Endothelial cell of hepatic sinusoid (primary cell): ENCODE results near the gene CA14.
"Not testable (repeated sequence)": the region's sequence is repeated elsewhere in the genome, so short reads cannot be mapped to it uniquely, and the experiment has no call there.

Experiments
- in situ Hi-C: cut with HindIII; loops from 2 replicates; pipeline ENCODE4 v1.10.0; 2017; ENCODE audit warnings: low sequenced_read_pairs

CA14 gene

DNA sequence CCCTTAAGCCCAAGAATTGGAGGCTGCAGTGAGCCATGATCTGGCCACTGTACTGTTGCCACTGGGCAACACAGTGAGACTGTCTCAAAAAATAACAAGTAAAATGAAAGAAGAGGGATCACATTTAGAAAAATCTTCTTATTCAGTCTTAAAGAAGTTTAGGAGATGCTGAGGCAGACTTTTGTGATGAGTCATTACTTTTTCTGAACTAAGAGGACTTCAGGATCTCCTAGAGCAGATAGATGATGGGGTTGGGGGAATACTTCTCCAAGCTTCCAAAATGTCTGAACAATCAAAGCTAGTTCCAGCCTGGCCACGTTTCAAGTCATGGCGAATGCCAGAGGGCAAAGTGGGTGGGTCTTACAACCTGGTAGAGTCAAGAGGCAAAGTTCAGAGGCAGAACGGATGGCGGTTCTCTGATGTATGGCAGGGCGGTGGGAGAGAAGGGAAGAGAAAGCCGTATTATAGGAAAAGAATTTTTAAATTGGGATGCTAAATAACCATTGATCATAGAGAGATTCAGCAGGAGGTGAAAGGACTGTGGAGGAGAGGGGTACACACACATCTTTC, 22.6 kb downstream of the CA14 start:
- in situ Hi-C loops = no loop called here

DNA sequence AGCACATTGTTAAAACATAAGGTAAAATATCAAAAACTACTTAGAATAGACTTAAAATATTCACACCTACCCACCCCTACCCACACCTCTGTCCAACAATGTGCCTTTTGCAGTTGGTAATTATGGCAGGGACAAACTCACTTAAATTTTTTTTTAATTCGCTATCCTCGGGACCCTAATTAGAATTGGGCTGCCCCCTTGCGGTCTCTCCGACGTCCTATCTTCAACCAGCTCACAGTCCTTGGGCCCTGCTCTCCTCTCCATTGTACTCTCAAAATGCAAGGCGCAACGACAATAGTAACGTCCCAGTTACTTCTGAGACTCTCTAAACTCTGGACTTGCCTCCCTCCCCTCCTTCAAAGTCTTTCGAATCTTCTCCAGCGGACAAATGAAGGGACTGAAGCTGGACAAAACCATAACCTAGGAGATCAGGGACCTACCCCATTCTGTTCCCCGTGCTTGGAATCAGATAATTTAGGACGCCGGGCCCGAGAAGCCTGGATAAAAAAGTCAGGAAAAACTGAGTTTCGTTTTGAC, 23.7 kb downstream of the CA14 start:
- in situ Hi-C loops = no loop called here

DNA sequence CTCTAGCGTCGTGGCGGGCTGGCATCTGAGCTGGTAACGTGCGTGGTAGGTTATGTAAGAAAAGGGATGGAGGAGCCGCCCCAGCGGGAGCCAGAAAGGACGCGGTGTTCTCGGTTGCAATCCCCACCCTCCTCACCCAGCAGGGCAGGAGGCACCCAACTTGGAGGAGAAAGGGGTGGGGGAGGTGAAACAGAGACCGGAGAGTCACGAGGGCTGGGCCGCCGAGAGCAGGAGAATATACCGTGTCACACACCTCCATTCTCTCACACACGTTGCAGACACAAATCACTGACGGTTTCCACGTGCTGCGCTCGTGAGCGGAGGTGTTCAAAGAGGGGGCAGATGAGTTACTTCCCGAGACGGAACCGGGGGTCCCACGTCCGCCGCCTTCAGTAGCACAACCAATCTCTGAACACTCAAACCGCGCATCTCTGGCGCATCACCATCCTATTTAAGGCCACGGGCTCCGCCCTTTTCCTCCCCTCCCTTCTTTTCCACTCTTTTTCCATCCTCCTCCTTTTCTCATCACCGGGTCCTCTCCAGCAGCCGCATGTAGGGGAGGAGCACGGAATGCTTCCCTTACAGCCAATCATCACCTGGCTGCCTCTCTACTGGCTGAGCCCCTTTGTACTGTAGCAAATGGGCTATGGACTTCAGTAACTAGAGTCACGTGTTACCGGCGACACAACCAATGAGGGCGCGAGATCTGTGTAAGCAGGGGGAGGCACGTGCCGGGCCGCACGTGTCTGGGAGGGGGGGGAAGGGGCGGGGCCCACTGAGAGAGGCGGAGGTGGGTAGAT, 24.4 kb downstream of the CA14 start, which contains the start of gene CIART:
TSS of gene CIART (plus strand) at position 797 of the 800 bp plus-strand sequence. CDS start 714 bp downstream, outside the sequence.
- in situ Hi-C loops = no loop called here

DNA sequence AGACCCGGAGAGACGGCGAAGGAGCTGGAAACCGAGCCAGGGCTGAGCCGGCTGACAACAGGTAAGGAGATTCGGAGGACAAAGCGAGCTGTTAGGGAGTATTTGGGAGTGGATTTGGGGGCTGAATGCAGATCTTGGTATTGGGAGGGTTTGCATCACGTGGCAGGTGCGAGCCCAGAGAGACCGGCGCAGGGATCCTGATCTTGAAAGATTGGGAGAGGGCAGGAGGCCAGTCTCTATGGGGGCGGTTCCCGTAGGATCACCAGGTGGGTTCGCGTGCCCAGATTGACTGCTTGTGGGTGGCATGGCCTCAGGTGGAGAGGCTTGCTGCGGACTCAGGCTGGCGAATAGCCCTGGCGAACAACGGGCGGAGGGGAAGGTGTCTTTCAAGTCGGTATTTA, 25.0 kb downstream of the CA14 start:
- in situ Hi-C loops = no loop called here

DNA sequence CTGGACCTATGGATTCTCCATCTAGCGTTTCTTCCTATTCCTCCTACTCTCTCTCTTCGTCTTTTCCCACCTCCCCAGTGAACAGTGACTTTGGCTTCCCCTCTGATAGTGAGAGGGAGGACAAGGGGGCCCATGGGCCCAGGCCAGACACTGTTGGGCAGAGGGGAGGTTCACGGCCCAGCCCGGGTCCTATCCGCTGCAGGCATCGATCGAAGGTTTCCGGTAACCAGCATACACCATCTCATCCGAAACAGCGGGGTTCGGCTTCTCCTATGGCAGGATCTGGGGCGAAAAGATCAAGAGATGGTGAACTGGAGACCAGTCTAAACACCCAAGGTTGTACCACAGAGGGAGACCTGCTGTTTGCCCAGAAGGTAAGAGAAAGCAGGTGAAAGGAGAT, 25.7 kb downstream of the CA14 start:
- in situ Hi-C loops = no loop called here

DNA sequence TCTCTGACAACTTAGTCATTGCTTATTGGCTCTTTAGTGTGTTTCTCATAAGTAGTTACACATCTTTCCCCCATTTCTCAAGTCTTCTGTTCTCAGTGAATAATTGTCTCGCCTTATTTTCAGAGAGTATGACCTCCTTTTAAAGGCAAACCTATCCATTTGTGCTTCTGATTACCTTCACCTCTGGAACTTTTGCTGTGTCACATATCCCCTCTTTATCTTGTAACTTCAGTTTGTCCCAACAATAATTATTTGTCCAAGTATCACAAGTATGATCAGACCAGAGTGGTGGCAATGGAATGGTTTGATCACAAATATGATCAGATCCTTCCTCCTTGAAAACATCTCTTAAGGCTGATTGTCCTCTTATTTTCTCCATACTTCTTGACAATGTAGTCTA, 30.8 kb downstream of the CA14 start:
- in situ Hi-C loops = no loop called here

DNA sequence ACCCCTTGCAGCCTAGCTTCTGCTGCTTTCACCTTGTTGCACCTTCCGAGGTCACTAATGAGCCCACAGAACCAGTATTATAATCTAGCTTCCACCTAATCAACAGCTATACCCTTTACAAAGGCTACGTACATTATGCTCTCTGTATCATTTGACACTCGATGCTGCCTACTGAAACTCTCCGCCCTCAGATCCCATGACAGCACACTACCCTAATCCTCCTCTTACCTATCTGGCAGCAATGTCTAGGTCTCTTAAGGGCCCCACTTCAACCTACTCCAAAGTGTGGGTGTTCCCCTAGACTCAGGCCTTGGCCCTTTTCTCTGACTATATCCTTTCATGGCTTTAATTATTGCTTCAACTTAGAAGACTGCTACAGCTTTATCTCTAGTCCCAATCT, 31.2 kb downstream of the CA14 start:
- in situ Hi-C loops = no loop called here

DNA sequence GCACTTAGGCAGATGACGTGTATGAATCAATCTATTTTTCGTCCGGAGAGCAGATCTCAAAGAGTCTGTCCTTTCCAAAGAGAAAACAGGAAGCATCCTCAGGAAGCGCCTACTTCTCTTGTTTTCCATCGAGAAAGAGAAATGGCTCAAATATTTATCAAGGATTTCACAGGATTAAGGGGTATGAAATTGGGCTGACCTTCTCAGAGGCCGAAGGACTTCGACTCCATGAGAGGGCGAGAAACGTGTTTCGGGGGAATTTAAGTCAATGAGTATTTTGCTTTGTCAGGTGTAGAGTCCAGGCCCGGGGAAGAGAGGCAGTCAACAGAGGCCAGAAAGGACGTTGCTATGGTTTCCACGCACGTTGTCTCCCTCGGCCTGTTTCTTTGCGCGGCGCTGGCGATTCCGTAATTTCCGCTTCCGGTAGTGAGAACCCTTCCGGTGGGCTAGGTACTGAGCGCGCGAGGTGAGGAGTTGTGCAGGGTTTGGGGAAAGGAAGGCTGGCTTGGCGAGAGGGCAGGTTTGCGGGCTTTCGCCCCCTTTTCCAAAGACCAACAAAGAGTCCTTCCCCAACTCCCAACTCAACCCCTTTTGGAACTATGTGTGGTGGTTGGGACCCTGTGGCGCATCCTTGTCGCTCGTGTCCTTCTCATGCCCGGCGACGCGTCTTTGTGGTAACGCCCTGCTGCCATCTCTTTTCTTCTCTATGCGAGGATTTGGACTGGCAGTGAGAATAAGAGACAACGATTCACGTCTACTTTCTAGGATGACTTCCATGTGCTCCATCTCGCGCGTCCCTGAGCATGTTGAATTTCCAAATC, 36.1 kb downstream of the CA14 start, which contains the start of gene MRPS21:
TSS of gene MRPS21 (plus strand) at position 429 of the 821 bp plus-strand sequence. CDS start 506 bp downstream, outside the sequence.
- in situ Hi-C loops = no loop called here

DNA sequence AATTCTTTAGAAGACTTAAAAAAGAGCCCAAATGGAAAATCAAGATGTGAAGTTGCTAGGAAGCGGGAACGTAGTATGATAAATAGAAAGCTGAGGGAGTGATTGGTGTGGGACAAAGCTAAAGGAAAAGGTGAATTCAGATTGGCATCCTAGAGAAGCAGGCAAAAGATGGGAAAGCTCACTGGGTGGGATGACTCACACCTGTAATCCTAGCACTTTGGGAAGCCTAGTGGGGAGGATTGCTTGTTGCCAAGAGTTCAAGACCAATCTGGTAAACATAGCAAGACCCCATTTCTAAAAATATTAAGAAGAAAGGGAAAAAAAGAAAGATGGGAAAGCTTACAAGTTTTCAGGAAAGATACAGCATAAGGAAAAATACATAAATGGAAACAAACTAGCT, 37.9 kb downstream of the CA14 start:
- in situ Hi-C loops = no loop called here

DNA sequence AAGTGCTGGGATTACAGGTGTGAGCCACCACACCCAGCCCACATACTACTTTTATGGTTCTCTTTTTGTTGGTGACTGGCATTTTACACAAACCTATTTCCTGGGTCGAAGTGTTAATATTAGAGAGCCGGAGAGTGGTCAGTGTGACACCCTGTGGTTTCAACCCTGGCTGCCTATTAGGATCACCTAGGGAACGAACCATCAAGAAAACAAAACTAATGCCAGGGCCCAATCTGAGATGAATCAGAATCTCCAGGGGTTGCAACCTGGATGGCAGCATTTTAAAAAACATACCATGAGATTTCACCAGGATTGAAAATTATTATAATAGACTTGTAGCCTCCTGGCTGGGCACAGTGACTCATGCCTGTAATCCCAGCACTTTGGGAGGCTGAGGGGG, 42.1 kb downstream of the CA14 start:
- in situ Hi-C loops = loop anchor here (5.0 kb wide), 2 partner anchors 32 to 43 kb away; partner anchors contain the start of gene APH1A

DNA sequence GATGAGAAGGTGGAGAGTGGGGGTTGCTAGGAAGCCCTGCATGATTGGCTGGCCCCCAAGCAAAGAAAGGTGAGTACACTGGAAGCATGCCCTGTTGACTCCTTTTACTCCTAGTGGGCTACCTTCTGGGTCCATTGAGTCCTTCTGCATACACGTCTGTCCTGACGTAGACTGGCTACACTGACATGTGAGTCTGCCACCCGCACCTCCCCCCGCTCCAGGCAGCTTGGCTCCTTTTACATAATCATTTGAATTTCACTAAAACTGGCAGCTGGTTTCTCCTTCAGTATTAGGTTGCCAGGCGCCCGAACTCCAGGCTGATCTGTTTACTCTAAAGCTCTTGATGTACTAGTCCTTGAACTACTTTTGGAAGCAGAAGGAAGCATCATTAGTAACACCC, 44.8 kb downstream of the CA14 start:
- in situ Hi-C loops = loop anchor here (5.0 kb wide), 2 partner anchors 35 to 40 kb away; partner anchors contain the start of gene APH1A

DNA sequence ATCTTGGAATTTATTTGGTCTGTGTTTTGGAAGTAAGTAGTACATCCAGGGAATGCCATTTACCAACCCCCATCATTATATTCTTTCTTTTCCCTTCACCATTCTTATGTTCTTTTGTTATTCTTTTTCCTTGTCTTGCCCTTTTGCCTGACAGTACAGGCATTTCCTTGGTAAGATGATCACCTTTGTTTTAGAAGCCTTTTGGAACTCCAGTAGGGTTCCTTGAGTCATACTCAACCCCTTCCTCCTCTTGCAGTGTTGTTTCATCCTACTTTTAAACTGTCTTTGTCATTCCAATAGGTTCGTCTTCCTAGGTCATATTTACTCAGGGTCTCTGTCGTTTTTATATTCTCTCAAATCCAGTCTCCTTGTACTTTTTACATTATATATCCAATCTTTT, 45.3 kb downstream of the CA14 start:
- in situ Hi-C loops = loop anchor here (5.0 kb wide), 2 partner anchors 36 to 39 kb away; partner anchors contain the start of gene APH1A

DNA sequence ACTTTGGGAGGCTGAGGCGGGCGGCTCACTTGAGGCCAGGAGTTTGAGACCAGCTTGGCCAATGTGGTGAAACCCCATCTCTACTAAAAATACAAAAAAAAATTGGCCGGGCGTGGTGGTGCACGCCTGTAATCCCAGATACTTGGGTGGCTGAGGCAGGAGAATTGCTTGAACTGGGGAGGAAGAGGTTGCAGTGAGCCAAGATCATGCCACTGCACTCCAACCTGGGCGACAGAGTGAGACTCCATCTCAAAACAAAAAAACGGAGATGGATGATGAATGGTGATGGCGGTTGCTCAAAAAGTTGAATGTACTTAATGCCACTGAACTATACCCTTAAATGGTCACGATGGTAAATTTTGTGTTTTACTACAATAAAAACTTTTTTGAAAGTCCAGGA, 51.0 kb downstream of the CA14 start:
- in situ Hi-C loops = not testable (repeated sequence)

DNA sequence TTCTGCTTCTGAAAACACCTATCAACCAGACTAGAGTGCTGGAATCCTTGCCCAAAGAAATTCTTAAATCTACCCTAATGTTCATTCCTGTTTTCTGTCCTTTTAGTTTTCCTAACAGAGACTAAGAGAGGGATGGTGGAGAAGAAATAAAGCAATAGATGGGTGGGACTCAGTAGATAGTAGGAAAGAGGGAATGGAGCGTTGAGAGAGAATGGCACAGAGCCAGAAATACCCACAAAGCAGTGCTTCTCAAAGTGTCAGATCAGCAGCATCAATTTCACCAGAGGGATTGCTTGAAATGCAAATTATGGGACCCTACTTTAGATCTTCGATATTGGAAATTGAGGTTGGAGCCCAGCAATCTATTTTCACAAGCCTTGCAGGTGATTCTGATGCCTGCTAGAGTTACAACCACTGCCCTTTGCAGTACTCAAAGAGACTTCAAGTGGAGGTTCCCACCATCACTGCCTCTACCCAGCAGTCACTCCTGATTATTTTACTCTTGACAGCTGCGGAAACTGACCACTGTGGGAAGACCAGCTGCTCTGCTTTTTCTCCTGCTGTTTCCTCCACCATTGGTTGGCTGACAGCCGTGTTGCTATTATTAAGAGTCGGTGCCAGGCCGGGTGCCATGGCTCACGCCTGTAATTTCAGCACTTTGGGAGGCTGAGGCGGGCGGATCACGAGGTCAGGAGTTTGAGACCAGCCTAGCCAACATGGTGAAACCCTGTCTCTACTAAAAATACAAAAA, 52.4 kb downstream of the CA14 start:
- in situ Hi-C loops = no loop called here

DNA sequence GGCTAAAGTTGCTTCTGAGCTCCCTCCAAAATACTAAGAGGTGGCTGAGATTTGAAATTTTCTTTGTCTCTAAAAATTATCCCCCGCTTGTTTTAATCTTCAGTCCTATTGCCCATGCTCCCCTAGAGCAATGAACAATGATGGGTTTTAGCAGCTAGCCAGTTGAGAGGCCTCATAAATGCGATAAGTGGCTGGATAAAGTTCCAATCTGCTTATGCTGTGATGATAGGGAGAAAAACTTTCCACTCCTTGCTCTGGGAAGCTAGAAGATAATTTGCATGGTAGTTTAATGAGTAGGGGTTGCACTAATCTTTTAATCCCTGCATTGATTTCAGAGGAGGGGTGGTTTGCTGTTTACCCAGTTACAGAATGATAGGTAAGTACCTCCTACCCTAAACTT, 54.2 kb downstream of the CA14 start:
- in situ Hi-C loops = no loop called here
